GOT3 (cell line): ENCODE data around the gene BARHL1.
A peak's percentile ranks its signal among the peaks of the same experiment; 100 is the strongest.

ENCODE experiments used
- DNase-seq: peaks from one replicate; lab custom pipeline; 2025; ENCODE audit warnings: mixed read lengths; lab: John Stamatoyannopoulos, UW

Gene BARHL1

GRCh38 chr9:132587592-132587955 lies 5.2 kb downstream of the BARHL1 start:
- DNase-seq: no peak

GRCh38 chr9:132588098-132588497 lies 5.7 kb downstream of the BARHL1 start:
- no peak for DNase-seq

GRCh38 chr9:132588501-132589147 lies 6.2 kb downstream of the BARHL1 start:
- DNase-seq: no peak

- no peak for DNase-seq
These were observed 7.0 kb downstream of the BARHL1 start for GRCh38 chr9:132589148-132590036.

- DNase-seq: no peak
These were observed 7.6 kb downstream of the BARHL1 start for GRCh38 chr9:132590037-132590317.

GRCh38 chr9:132590318-132591182 lies 8.1 kb downstream of the BARHL1 start:
- DNase-seq: no peak

- DNase-seq: no peak
These were observed 8.8 kb downstream of the BARHL1 start for GRCh38 chr9:132591244-132591643.

- no peak for DNase-seq
These were observed 9.4 kb downstream of the BARHL1 start for GRCh38 chr9:132591751-132592314.

- no peak for DNase-seq
These were observed 10.0 kb downstream of the BARHL1 start for GRCh38 chr9:132592451-132592850.

- DNase-seq: no peak
These were observed 12.0 kb downstream of the BARHL1 start for GRCh38 chr9:132594412-132594811.

- DNase-seq: no peak
These were observed 12.9 kb downstream of the BARHL1 start for GRCh38 chr9:132595319-132595718.

GRCh38 chr9:132596200-132596599 lies 13.8 kb downstream of the BARHL1 start:
- no peak for DNase-seq

- DNase-seq: no peak
These were observed 14.8 kb downstream of the BARHL1 start for GRCh38 chr9:132597073-132597775.

GRCh38 chr9:132600326-132600984 lies 18.0 kb downstream of the BARHL1 start:
- no peak for DNase-seq

- no peak for DNase-seq
These were observed 19.8 kb downstream of the BARHL1 start for GRCh38 chr9:132602207-132602606.

GRCh38 chr9:132605387-132605786 lies 23.0 kb downstream of the BARHL1 start:
- no peak for DNase-seq

- no peak for DNase-seq
These were observed 23.7 kb downstream of the BARHL1 start for GRCh38 chr9:132606066-132606465.

GRCh38 chr9:132609184-132609583 lies 26.8 kb downstream of the BARHL1 start:
- no peak for DNase-seq

- peak; percentile 19 for DNase-seq
These were observed 27.4 kb downstream of the BARHL1 start for GRCh38 chr9:132609829-132610228.

GRCh38 chr9:132610661-132611060 lies 28.3 kb downstream of the BARHL1 start:
- DNase-seq: no peak

GRCh38 chr9:132614324-132614723 lies 31.9 kb downstream of the BARHL1 start:
- no peak for DNase-seq
